Thyroid gland (tissue), 4 donors: ENCODE measurements around the gene SLC26A6. TPM values are rescaled to one million over a fixed set of nuclear protein-coding genes. Genes with fewer than 3 reads are reported as not detected.

Experiments used
- DNase-seq, 2 donors: peaks; one replicate each; pipeline ENCODE4 v3.0.0-alpha.2; 2019
- H3K27ac ChIP-seq, 3 donors: fragments of 200-600 bp; sonication (generic); 1 replicate in 2 of 3; 2 replicates in 1 of 3; pipeline ENCODE4 v1.5.1; 2016 to 2019; ENCODE audit warnings: mild to moderate bottlenecking in 1 of 3, moderate library complexity in 1 of 3
- H3K27me3 ChIP-seq: fragments of 200-600 bp; sonication (generic); one replicate; pipeline ENCODE4 v1.5.1; 2019
- H3K36me3 ChIP-seq, 2 donors: fragments of 200-600 bp; sonication (generic); one replicate each; pipeline ENCODE4 v1.5.1; 2016 to 2019
- H3K4me1 ChIP-seq, 2 donors: fragments of 200-600 bp; sonication (generic); one replicate each; pipeline ENCODE4 v1.5.1; 2017 to 2019
- H3K4me3 ChIP-seq, 3 donors: fragments of 200-600 bp; sonication (generic); replicated peaks in 1 of 3; 1 replicate in 2 of 3; 2 replicates in 1 of 3; pipeline ENCODE4 v1.5.1; 2016; ENCODE audit warnings: mild to moderate bottlenecking in 1 of 3
- H3K9me3 ChIP-seq: fragments of 200-600 bp; sonication (generic); one replicate; pipeline ENCODE4 v1.5.1; 2017
- CTCF ChIP-seq, 6 experiments: fragments of 200-600 bp in 3 of 6; fragments of 450-650 bp in 3 of 6; sonication (generic) in 3 of 6; IDR thresholded peaks; one replicate each; pipeline ENCODE4 v1.5.1; 2016 to 2019; ENCODE audit warnings: antibody characterized with exemption in 6 of 6, mild to moderate bottlenecking in 2 of 6, inconsistent platforms in 1 of 6, moderate library complexity in 1 of 6
- POLR2A ChIP-seq, 2 donors: fragments of 450-650 bp; IDR thresholded peaks; one replicate each; pipeline ENCODE4 v1.6.1; 2017; ENCODE audit warnings: antibody characterized with exemption in 2 of 2, mild to moderate bottlenecking in 2 of 2, moderate library complexity in 1 of 2
- WGBS, 2 donors: methylation state at CpG; one replicate each; pipeline ENCODE4 v1.1.5; 2017; 5-methylcytosine and 5-hydroxymethylcytosine counted together
- intact Hi-C: fragments of 100-400 bp; cut with DNase I; formaldehyde crosslinking; loops from one replicate; pipeline ENCODE4 v1.15.1; 2023
- total RNA-seq, 4 donors: library from RNA; depleted of rRNA; stranded (reverse); fragments of >200 nt; gene quantifications; one replicate each; pipeline ENCODE4 v1.2.3, GENCODE V29; 2016

Gene SLC26A6
- total RNA-seq, 4 donors from 2014 or later, result 7.5 to 19.1 (median 11.4) TPM

- no peak for DNase-seq
- H3K4me1 ChIP-seq, result peaks cover 5 to 12% of the 10 kb centered on the region in 2 donors
- TF ChIP-seq POLR2A (IDR thresholded peaks at IDR 0.05), result no peak
- no peak for TF ChIP-seq CTCF (IDR thresholded peaks at IDR 0.05)
- intact Hi-C loops, result no loop called here
- H3K27ac ChIP-seq, result no peak overlapping the region
- H3K36me3 ChIP-seq, result peaks cover 0 to 1% of the 10 kb centered on the region in 2 donors
- no peaks in the 10 kb centered on the region for H3K9me3 ChIP-seq
- H3K27me3 ChIP-seq, result no peaks in the 10 kb centered on the region
- no peak overlapping the region for H3K4me3 ChIP-seq
- WGBS, 2 donors, result 93 to 94% methylated on average over 19 of the region's 21 CpGs
Observed at GRCh38 chr3:48592519-48593087, 42.7 kb downstream of the SLC26A6 start.

- DNase-seq, result no peak
- no peak overlapping the region for H3K27ac ChIP-seq
- H3K4me1 ChIP-seq, result peaks cover 5 to 12% of the 10 kb centered on the region in 2 donors
- H3K27me3 ChIP-seq, result no peaks in the 10 kb centered on the region
- TF ChIP-seq POLR2A (IDR thresholded peaks at IDR 0.05), result no peak
- no peak for TF ChIP-seq CTCF (IDR thresholded peaks at IDR 0.05)
- no peaks in the 10 kb centered on the region for H3K36me3 ChIP-seq
- no peak overlapping the region for H3K4me3 ChIP-seq
- WGBS, 2 donors, result 91 to 92% methylated on average over 12 to 16 of the region's 22 CpGs
- no peaks in the 10 kb centered on the region for H3K9me3 ChIP-seq
- intact Hi-C loops, result no loop called here
Observed at GRCh38 chr3:48591886-48592518, 43.3 kb downstream of the SLC26A6 start.

- Histone ChIP-seq H3K9me3 (no peaks in the 10 kb centered on the region), H3K36me3 (no peaks in the 10 kb centered on the region), H3K27ac (no peak overlapping the region), H3K27me3 (no peaks in the 10 kb centered on the region), H3K4me3 (no peak overlapping the region), H3K4me1 (peaks cover 5 to 12% of the 10 kb centered on the region in 2 donors)
- no peak for DNase-seq
- TF ChIP-seq POLR2A (IDR thresholded peaks at IDR 0.05) (no peak), CTCF (IDR thresholded peaks at IDR 0.05) (no peak)
- WGBS, 2 donors, result 83 to 94% methylated on average over 3 to 10 of the region's 14 CpGs
- intact Hi-C loops, result no loop called here
Observed at GRCh38 chr3:48591436-48591835, 43.8 kb downstream of the SLC26A6 start.

GRCh38 chr3:48588230-48588629 lies 47.0 kb downstream of the SLC26A6 start:
- no peaks in the 10 kb centered on the region for H3K9me3 ChIP-seq
- 46 to 52% methylated on average over 13 to 15 of the region's 15 CpGs for WGBS, 2 donors
- no peaks in the 10 kb centered on the region for H3K4me1 ChIP-seq
- H3K4me3 ChIP-seq, result no peak overlapping the region
- intact Hi-C loops, result no loop called here
- no peaks in the 10 kb centered on the region for H3K27me3 ChIP-seq
- no peak for TF ChIP-seq CTCF (IDR thresholded peaks at IDR 0.05)
- TF ChIP-seq POLR2A (IDR thresholded peaks at IDR 0.05), result no peak
- H3K27ac ChIP-seq, result no peak overlapping the region
- no peaks in the 10 kb centered on the region for H3K36me3 ChIP-seq
- DNase-seq, result no peak

- Histone ChIP-seq H3K9me3 (no peaks in the 10 kb centered on the region), H3K36me3 (no peaks in the 10 kb centered on the region), H3K27me3 (no peaks in the 10 kb centered on the region), H3K27ac (no peak overlapping the region), H3K4me3 (no peak overlapping the region), H3K4me1 (no peaks in the 10 kb centered on the region)
- intact Hi-C loops, result no loop called here
- TF ChIP-seq POLR2A (IDR thresholded peaks at IDR 0.05), result no peak
- TF ChIP-seq CTCF (IDR thresholded peaks at IDR 0.05), result no peak
- WGBS, 2 donors, result 62 to 74% methylated on average over 9 to 11 of the region's 11 CpGs
- DNase-seq, result no peak
Observed at GRCh38 chr3:48587686-48588085, 47.6 kb downstream of the SLC26A6 start.
